DOHH2 (cell line): ENCODE data around the gene USP40.

ENCODE experiments used
- H3F3A ChIP-seq: fragments of 200-600 bp; sonication (generic), shearing (Covaris generic); 2 replicates; pipeline ENCODE4 v1.6.0; 2016; ENCODE audit warnings: antibody characterized with exemption, mild to moderate bottlenecking; ENCODE audit not compliant: control insufficient read depth, insufficient read depth
- H3K27ac ChIP-seq: fragments of 200-600 bp; sonication (generic); 2 replicates; pipeline ENCODE4 v1.5.1; 2014; ENCODE audit warnings: low read depth, mild to moderate bottlenecking, low read length, moderate library complexity
- H3K27me3 ChIP-seq: fragments of 200-600 bp; sonication (generic); 2 replicates; pipeline ENCODE4 v1.6.1; 2014; ENCODE audit warnings: mild to moderate bottlenecking, low read length, mixed read lengths; ENCODE audit not compliant: control insufficient read depth
- H3K36me3 ChIP-seq: fragments of 200-600 bp; sonication (generic); 2 replicates; pipeline ENCODE4 v1.6.1; 2014; ENCODE audit warnings: mild to moderate bottlenecking, low read length, moderate library complexity, mixed read lengths; ENCODE audit not compliant: control insufficient read depth
- H3K4me1 ChIP-seq: fragments of 200-600 bp; sonication (generic); 2 replicates; pipeline ENCODE4 v1.6.1; 2014; ENCODE audit warnings: mild to moderate bottlenecking, low read length, mixed read lengths; ENCODE audit not compliant: control insufficient read depth
- H3K4me2 ChIP-seq: fragments of 200-600 bp; sonication (generic); 2 replicates; pipeline ENCODE4 v1.6.0; 2014; ENCODE audit warnings: mild to moderate bottlenecking, low read length, moderate library complexity
- H3K4me3 ChIP-seq: fragments of 200-600 bp; sonication (generic); 2 replicates; pipeline ENCODE4 v1.5.1; 2014; ENCODE audit warnings: mild to moderate bottlenecking, low read length, mixed read lengths
- H3K79me2 ChIP-seq: fragments of 200-600 bp; sonication (generic); 2 replicates; pipeline ENCODE4 v1.6.1; 2014; ENCODE audit warnings: mild to moderate bottlenecking, low read length, mixed read lengths; ENCODE audit not compliant: control insufficient read depth
- H3K9me2 ChIP-seq: fragments of 200-600 bp; sonication (generic); replicated peaks from 2 replicates; pipeline ENCODE4 v1.6.1; 2014; ENCODE audit warnings: mild to moderate bottlenecking, low read length, mixed read lengths; ENCODE audit not compliant: control insufficient read depth
- H3K9me3 ChIP-seq: fragments of 200-600 bp; sonication (generic); 2 replicates; pipeline ENCODE4 v1.6.1; 2014; ENCODE audit warnings: antibody characterized with exemption, low read length, mixed read lengths; ENCODE audit not compliant: control insufficient read depth, insufficient read depth
- H4K20me1 ChIP-seq: fragments of 200-600 bp; sonication (generic); 2 replicates; pipeline ENCODE4 v1.6.0; 2014; ENCODE audit warnings: low read depth, mild to moderate bottlenecking, antibody characterized with exemption, low read length, moderate library complexity; ENCODE audit not compliant: control insufficient read depth, insufficient read depth
- CTCF ChIP-seq: fragments of 200-600 bp; sonication (generic); IDR thresholded peaks from one replicate; pipeline ENCODE4 v1.5.1; 2014; ENCODE audit warnings: antibody characterized with exemption, mild to moderate bottlenecking, low read depth, low read length; ENCODE audit not compliant: poor library complexity, severe bottlenecking
- EZH2phosphoT487 ChIP-seq: fragments of 200-600 bp; sonication (generic); IDR thresholded peaks from 2 replicates; pipeline ENCODE4 v1.6.1; 2017; ENCODE audit warnings: borderline replicate concordance, mild to moderate bottlenecking, antibody characterized with exemption, low read length, moderate library complexity, mixed read lengths

The USP40 gene

DNA sequence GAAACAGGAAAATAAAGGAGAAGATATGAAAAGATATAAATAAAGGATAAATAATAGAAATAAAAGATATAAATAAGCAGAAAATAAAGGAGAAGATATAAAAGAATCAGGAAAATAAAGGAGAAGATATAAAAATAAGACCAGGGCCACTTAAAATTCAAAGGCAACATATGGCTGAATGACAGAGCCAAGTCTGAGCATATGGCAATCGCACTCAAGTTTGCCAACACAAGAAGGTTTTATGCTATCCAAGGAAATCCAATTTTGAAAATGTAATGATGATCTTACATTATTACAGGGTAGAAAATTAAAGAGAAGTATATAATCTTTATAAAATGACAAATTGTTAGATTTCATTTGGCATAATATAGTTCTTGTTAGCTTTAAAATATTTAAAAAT lies 33.6 kb downstream of the USP40 start:
- Histone ChIP-seq H3K4me2 (no peak overlapping the region), H3K27me3 (no peaks in the 10 kb centered on the region), H3F3A (no peaks in the 10 kb centered on the region), H3K36me3 (peaks cover 8% of the 10 kb centered on the region), H4K20me1 (no peaks in the 10 kb centered on the region), H3K9me3 (no peaks in the 10 kb centered on the region), H3K4me3 (no peak overlapping the region), H3K4me1 (peaks cover 11% of the 10 kb centered on the region), H3K27ac (no peak overlapping the region), H3K9me2 (no peaks in the 10 kb centered on the region), H3K79me2 (no peaks in the 10 kb centered on the region)
- TF ChIP-seq CTCF (no peak), EZH2phosphoT487 (no peak)

DNA sequence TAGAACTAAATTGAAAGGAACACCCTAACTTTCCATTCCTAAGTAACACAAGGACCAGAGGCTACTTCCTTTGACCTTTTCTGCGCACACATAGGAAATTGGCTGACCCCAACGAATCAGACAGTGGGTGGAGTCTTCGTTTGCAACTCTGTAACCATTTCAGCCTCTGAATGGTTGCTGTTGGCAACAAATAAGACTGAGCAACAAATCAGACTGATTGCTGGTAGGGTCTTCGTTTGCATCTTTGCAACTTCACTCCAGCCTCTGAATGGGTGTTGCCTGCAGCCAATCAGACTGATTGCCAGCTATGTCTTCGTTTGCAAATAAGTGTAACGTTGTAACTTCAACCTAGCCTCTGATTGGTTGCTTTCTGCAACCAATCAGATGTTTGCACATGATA lies 34.6 kb downstream of the USP40 start:
- Histone ChIP-seq H3F3A (no peaks in the 10 kb centered on the region), H3K79me2 (no peaks in the 10 kb centered on the region), H3K36me3 (peaks cover 8% of the 10 kb centered on the region), H3K9me2 (no peaks in the 10 kb centered on the region), H3K4me1 (peaks cover 7% of the 10 kb centered on the region), H4K20me1 (no peaks in the 10 kb centered on the region), H3K27ac (no peak overlapping the region), H3K4me2 (no peak overlapping the region), H3K9me3 (no peaks in the 10 kb centered on the region), H3K27me3 (no peaks in the 10 kb centered on the region), H3K4me3 (no peak overlapping the region)
- TF ChIP-seq EZH2phosphoT487 = no peak

DNA sequence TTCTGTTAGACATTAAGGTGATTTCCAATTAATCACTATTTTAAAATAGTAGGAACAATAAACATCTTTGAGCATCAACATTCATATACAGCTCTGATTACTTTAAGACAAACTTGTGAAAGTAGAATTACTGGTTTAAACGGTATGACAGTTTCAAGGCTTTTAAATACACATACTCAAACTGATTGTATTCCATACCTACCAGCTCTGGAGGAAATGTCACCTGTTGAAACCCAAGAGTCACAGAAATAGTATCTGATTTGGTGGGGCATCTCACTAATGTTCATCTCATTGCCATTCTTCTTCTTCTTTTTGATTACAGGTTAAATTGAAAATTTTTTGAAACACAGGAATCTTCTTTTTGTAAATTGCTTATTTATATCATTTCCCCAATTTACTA lies 36.2 kb downstream of the USP40 start:
- Histone ChIP-seq H4K20me1 (no peaks in the 10 kb centered on the region), H3K79me2 (no peaks in the 10 kb centered on the region), H3K4me3 (no peak overlapping the region), H3K4me2 (no peak overlapping the region), H3K4me1 (0 out of 2 replicates have a peak, but pooled peaks cover 6% of the 10 kb centered on the region), H3K27me3 (no peaks in the 10 kb centered on the region), H3K9me2 (no peaks in the 10 kb centered on the region), H3K36me3 (peaks cover 8% of the 10 kb centered on the region), H3F3A (no peaks in the 10 kb centered on the region), H3K27ac (no peak overlapping the region), H3K9me3 (no peaks in the 10 kb centered on the region)
- TF ChIP-seq EZH2phosphoT487 (no peak), CTCF (no peak)

GRCh38 chr2:233528182-233528581 lies 38.4 kb downstream of the USP40 start:
- no peak overlapping the region for H3K4me3 ChIP-seq
- no peaks in the 10 kb centered on the region for H3K9me2 ChIP-seq
- no peaks in the 10 kb centered on the region for H3F3A ChIP-seq
- peaks cover 6% of the 10 kb centered on the region for H3K4me1 ChIP-seq
- peaks cover 10% of the 10 kb centered on the region for H3K36me3 ChIP-seq
- H4K20me1 ChIP-seq = no peaks in the 10 kb centered on the region
- no peaks in the 10 kb centered on the region for H3K79me2 ChIP-seq
- H3K4me2 ChIP-seq = no peak overlapping the region
- H3K27me3 ChIP-seq = no peaks in the 10 kb centered on the region
- no peaks in the 10 kb centered on the region for H3K9me3 ChIP-seq
- TF ChIP-seq CTCF = no peak
- H3K27ac ChIP-seq = no peak overlapping the region
